Hematopoietic multipotent progenitor cell treated with erythropoietin and hydrocortisone succinate and interleukin-3 and kit ligand, for 4 days (in vitro differentiated cells): ENCODE data around the gene ZFAND5.

Source experiments
- DNase-seq: peaks from one replicate; pipeline ENCODE4 v3.0.0-alpha.2; 2015

ZFAND5 gene

GRCh38 chr9:72362680-72363139 lies 2.3 kb downstream of the ZFAND5 start:
- peak; percentile 83 for DNase-seq

- DNase-seq = no peak
These were observed 2.9 kb downstream of the ZFAND5 start for GRCh38 chr9:72362118-72362531.

- no peak for DNase-seq
These were observed 3.8 kb downstream of the ZFAND5 start for GRCh38 chr9:72361217-72361616.

GRCh38 chr9:72360324-72360723 lies 4.7 kb downstream of the ZFAND5 start:
- no peak for DNase-seq

- peak; percentile 69 for DNase-seq
These were observed 8.9 kb downstream of the ZFAND5 start for GRCh38 chr9:72356041-72356582.

- no peak for DNase-seq
These were observed 9.9 kb downstream of the ZFAND5 start for GRCh38 chr9:72355153-72355552.

- DNase-seq = no peak
These were observed 10.3 kb downstream of the ZFAND5 start for GRCh38 chr9:72354704-72355103.

- DNase-seq = no peak
These were observed 11.4 kb downstream of the ZFAND5 start for GRCh38 chr9:72353455-72354116.

- DNase-seq = no peak
These were observed 12.1 kb downstream of the ZFAND5 start for GRCh38 chr9:72352911-72353388.

- no peak for DNase-seq
These were observed 13.2 kb downstream of the ZFAND5 start for GRCh38 chr9:72351538-72352453.

GRCh38 chr9:72349911-72350310 lies 15.1 kb downstream of the ZFAND5 start:
- DNase-seq = no peak

GRCh38 chr9:72349240-72349639 lies 15.8 kb downstream of the ZFAND5 start:
- no peak for DNase-seq

- DNase-seq = no peak
These were observed 18.7 kb downstream of the ZFAND5 start for GRCh38 chr9:72346333-72346732.

GRCh38 chr9:72338631-72339030 lies 26.4 kb downstream of the ZFAND5 start:
- no peak for DNase-seq

GRCh38 chr9:72337286-72337685 lies 27.7 kb downstream of the ZFAND5 start:
- DNase-seq = no peak

- no peak for DNase-seq
These were observed 30.2 kb downstream of the ZFAND5 start for GRCh38 chr9:72334658-72335337.

- no peak for DNase-seq
These were observed 31.3 kb downstream of the ZFAND5 start for GRCh38 chr9:72333709-72334108.

GRCh38 chr9:72333197-72333596 lies 31.8 kb downstream of the ZFAND5 start:
- no peak for DNase-seq

GRCh38 chr9:72332351-72332750 lies 32.7 kb downstream of the ZFAND5 start:
- DNase-seq = no peak

- DNase-seq = no peak
These were observed 37.4 kb downstream of the ZFAND5 start for GRCh38 chr9:72327631-72328030.

GRCh38 chr9:72326641-72327040 lies 38.4 kb downstream of the ZFAND5 start:
- peak; percentile 20 for DNase-seq

- DNase-seq = no peak
These were observed 40.0 kb downstream of the ZFAND5 start for GRCh38 chr9:72324974-72325373.

- DNase-seq = no peak
These were observed 42.3 kb downstream of the ZFAND5 start for GRCh38 chr9:72322678-72323077.
